Prostate gland (tissue), 2 donors: ENCODE results near the gene MAP2K1. TPM values are rescaled to one million over a fixed set of nuclear protein-coding genes. Genes with fewer than 3 reads are reported as not detected.

ENCODE experiments used
- DNase-seq: peaks from one replicate; pipeline ENCODE4 v3.0.0-alpha.2; 2019; ENCODE audit warnings: low spot score
- H3K27ac ChIP-seq, 2 donors: fragments of 200-600 bp; sonication (generic); 2 replicates each; pipeline ENCODE4 v1.5.1; 2017 to 2019
- H3K27me3 ChIP-seq: fragments of 200-600 bp; sonication (generic); replicated peaks from 2 replicates; pipeline ENCODE4 v1.5.1; 2019; ENCODE audit not compliant: insufficient read depth
- H3K36me3 ChIP-seq, 2 donors: fragments of 200-600 bp; sonication (generic); 1 replicate in 1 of 2; 2 replicates in 1 of 2; pipeline versions ENCODE4 v1.5.1 to v1.8.1; 2017 to 2019
- H3K4me1 ChIP-seq: fragments of 200-600 bp; sonication (generic); replicated peaks from 2 replicates; pipeline ENCODE4 v1.5.1; 2019
- H3K4me3 ChIP-seq, 2 donors: fragments of 200-600 bp; sonication (generic); 2 replicates each; pipeline ENCODE4 v1.5.1; 2017 to 2019
- H3K9me3 ChIP-seq: fragments of 200-600 bp; sonication (generic); 2 replicates; pipeline ENCODE4 v1.5.1; 2017
- CTCF ChIP-seq, 4 experiments: fragments of 200-600 bp in 2 of 4; fragments of 450-650 bp in 2 of 4; sonication (generic) in 2 of 4; IDR thresholded peaks; 1 replicate in 3 of 4; 2 replicates in 1 of 4; pipeline ENCODE4 v1.5.1; 2016 to 2019; ENCODE audit warnings: antibody characterized with exemption in 4 of 4, mild to moderate bottlenecking in 2 of 4, moderate library complexity in 2 of 4
- POLR2A ChIP-seq: fragments of 450-650 bp; IDR thresholded peaks from one replicate; pipeline ENCODE4 v1.6.1; 2016; ENCODE audit warnings: antibody characterized with exemption, mild to moderate bottlenecking
- POLR2AphosphoS5 ChIP-seq: sonication (generic); formaldehyde crosslinking; IDR thresholded peaks from one replicate; pipeline ENCODE4 v1.6.1; 2017; ENCODE audit warnings: antibody characterized with exemption
- WGBS: methylation state at CpG from one replicate; pipeline ENCODE4 v1.1.5; 2018; 5-methylcytosine and 5-hydroxymethylcytosine counted together
- intact Hi-C: fragments of 100-400 bp; cut with DNase I; formaldehyde crosslinking; loops from one replicate; pipeline ENCODE4 v1.14.2; 2022
- total RNA-seq, 2 donors: library from RNA; depleted of rRNA; stranded (reverse); fragments of >200 nt; gene quantifications; one replicate each; pipeline ENCODE4 v1.1.0, GENCODE V29; 2016

Gene MAP2K1
- total RNA-seq, 2 donors from 2014 or later: 28.0 to 29.0 TPM

GRCh38 chr15:66409565-66410108 lies 22.9 kb downstream of the MAP2K1 start:
- Histone ChIP-seq H3K36me3 (no peaks in the 10 kb centered on the region), H3K4me3 (no peak overlapping the region), H3K4me1 (no peaks in the 10 kb centered on the region), H3K27ac (no peak overlapping the region), H3K27me3 (no peaks in the 10 kb centered on the region), H3K9me3 (no peaks in the 10 kb centered on the region)
- intact Hi-C loops: no loop called here
- no peak for DNase-seq
- TF ChIP-seq POLR2A (no peak), CTCF (IDR thresholded peaks at IDR 0.05) (no peak), POLR2AphosphoS5 (no peak)
- WGBS: 96% methylated on average over 3 of the region's 3 CpGs

GRCh38 chr15:66411190-66411589 lies 24.5 kb downstream of the MAP2K1 start:
- intact Hi-C loops: no loop called here
- no peaks in the 10 kb centered on the region for H3K27me3 ChIP-seq
- TF ChIP-seq CTCF (IDR thresholded peaks at IDR 0.05) (no peak), POLR2A (no peak), POLR2AphosphoS5 (no peak)
- H3K9me3 ChIP-seq: no peaks in the 10 kb centered on the region
- no peaks in the 10 kb centered on the region for H3K36me3 ChIP-seq
- H3K4me3 ChIP-seq: no peak overlapping the region
- no peak for DNase-seq
- H3K27ac ChIP-seq: no peak overlapping the region
- no peaks in the 10 kb centered on the region for H3K4me1 ChIP-seq

- TF ChIP-seq CTCF (IDR thresholded peaks at IDR 0.05) (no peak), POLR2AphosphoS5 (no peak), POLR2A (no peak)
- Histone ChIP-seq H3K4me1 (no peaks in the 10 kb centered on the region), H3K27ac (no peak overlapping the region), H3K36me3 (no peaks in the 10 kb centered on the region), H3K4me3 (no peak overlapping the region), H3K27me3 (no peaks in the 10 kb centered on the region), H3K9me3 (no peaks in the 10 kb centered on the region)
- no peak for DNase-seq
- intact Hi-C loops: no loop called here
- 59% methylated on average over 3 of the region's 3 CpGs for WGBS
These were observed 25.5 kb downstream of the MAP2K1 start for GRCh38 chr15:66412220-66412619.

- H3K4me1 ChIP-seq: no peaks in the 10 kb centered on the region
- 96% methylated on average over 1 of the region's 1 CpG for WGBS
These were observed 26.9 kb downstream of the MAP2K1 start for GRCh38 chr15:66413579-66413978.

More at GRCh38 chr15:66413579-66413978, 26.9 kb downstream of the MAP2K1 start:
- TF ChIP-seq CTCF (IDR thresholded peaks at IDR 0.05) (no peak), POLR2A (no peak), POLR2AphosphoS5 (no peak)
- DNase-seq: no peak
- no peak overlapping the region for H3K4me3 ChIP-seq
- H3K27ac ChIP-seq: no peak overlapping the region
- H3K36me3 ChIP-seq: no peaks in the 10 kb centered on the region
- H3K27me3 ChIP-seq: no peaks in the 10 kb centered on the region
- H3K9me3 ChIP-seq: no peaks in the 10 kb centered on the region
- intact Hi-C loops: no loop called here
